IPS-18c (cell line): Measurements from ENCODE around the gene ACIN1.

Source experiments
- H3K4me3 ChIP-seq: 2 replicates; pipeline ENCODE4 v1.7.0; 2013; ENCODE audit warnings: low read depth, mild to moderate bottlenecking, low read length, moderate library complexity; ENCODE audit not compliant: insufficient read depth
- H3K9me3 ChIP-seq: one replicate; pipeline ENCODE4 v1.6.1; 2013; ENCODE audit warnings: mild to moderate bottlenecking, low read length, moderate library complexity; ENCODE audit not compliant: control insufficient read depth, insufficient read depth

Gene ACIN1

DNA sequence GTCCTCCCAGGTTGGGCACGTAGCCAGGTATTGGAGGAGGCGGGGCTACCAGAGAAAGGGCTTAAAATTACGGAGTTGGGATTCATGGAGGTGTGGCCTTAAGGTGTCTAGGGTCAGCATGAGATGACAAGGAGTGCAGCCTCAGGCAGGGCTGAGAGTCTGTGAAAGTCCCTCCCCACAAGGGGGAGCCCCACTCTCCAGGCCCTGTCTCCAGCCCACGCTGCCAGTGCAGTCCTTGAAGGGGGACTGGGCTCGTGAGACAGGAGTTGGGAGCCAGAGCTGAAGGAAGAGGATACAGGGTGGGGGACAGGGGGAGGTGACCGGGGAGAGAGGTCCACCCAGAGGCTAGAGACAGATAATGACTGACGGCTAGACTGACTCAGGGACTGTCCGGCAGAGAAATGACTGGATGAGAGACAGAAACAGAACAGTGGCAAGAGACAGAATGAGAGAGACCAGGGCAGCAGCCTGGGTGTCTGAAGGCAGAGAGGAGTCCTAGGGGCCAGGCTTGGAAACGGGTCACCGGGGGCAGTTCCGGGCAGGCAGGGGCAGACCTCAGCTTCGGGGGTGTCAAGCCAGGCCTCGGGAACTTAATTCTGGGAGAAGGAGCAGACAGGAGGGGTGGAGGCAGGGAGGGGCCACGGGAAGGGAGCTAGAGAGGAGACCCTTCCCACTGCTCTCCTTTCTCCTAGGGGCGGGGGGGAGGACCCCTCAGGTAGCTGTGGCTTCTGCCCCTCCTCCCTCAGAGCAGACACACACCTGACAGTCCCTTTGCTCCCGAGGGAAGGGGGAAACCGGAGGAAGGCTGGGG lies 38.6 kb downstream of the ACIN1 start:
- H3K4me3 ChIP-seq = peak overlapping the region; percentile 82
- H3K9me3 ChIP-seq = no peaks in the 10 kb centered on the region

DNA sequence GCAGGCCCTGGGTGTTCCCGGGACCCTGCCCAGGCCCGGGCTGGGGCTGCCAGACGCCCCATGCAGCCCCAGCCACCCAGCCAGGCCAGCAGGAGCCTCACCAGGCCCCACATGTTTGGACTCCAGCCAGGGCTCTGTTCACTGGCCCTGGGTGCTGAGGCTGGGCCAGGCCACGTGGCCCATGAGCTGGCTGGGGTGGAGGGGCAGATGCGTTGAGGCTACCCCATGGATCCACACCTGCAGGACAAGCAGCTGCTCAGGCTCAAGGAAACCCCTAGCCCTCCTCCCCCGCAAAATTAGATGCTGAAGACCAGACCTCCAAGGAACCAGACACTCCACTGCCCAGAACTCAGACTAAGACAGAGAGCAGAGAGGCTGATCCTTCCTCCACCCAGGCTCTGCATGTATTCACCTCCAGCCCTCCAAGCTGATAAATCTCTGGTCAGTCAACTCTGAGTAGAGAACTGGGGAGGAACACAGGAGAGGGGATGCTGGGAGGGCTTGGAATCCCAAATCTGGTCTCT lies 39.3 kb downstream of the ACIN1 start:
- Histone ChIP-seq H3K9me3 (no peaks in the 10 kb centered on the region), H3K4me3 (peak overlapping the region; percentile 28; the same call in 1 of the 2 replicates)

DNA sequence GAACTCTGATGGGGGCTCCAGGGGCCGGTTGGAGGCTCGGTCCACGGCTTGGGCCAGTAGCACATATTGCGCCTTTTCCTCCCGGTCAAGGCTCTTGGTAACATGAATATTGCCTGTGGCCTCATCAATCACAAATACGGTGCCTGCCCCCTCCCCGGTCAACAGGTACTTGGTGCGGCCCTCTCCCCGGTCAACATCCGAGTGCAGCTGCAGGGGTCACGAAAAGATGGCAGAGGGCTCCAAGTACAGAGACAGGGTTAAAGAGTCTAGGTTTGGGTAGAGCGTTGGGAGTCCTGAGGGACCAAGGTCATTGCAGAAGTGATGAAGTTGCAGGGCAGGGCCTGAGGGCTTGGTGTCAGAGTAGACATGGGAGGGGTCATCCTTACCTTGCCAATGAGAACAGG lies 39.8 kb downstream of the ACIN1 start:
- no peak overlapping the region for H3K4me3 ChIP-seq

DNA sequence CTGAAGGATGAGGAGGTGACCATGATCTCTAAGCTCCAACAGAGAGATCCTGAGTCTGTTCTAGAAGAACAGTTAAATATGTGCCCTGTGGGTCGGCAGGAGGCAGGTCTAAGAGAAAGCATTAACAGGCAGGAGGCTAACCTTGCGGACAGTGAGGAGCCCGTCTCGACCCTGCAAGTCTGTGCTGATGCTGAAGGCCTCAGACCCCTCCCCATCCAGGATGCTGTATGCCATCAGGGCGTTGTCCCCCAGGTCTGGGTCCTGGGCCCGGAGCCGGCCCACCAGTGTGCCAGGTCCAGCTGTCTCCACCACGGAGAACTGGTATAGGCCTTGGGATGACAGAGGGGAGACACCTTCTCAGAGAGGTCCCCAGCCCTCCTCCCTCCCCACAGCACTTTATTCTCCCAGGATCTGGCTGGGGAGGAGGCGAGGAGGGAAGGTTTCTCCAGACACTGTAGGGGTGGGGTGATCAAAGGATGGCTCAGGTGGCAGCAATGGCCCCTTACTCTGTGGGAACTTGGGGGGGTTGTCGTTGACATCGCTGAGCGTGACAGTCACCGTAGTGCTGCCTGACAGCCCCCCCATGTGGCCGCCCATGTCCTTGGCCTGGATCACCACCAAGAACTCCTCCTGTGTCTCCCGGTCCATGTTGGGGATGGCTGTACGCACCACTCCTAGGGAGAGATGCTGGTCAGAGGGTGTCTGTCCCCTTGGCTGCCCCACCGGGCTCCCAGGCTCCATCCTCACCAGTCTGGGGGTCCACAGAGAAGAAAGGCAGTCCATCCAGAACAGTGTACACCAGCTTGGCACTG lies 40.7 kb downstream of the ACIN1 start:
- no peaks in the 10 kb centered on the region for H3K9me3 ChIP-seq
- no peak overlapping the region for H3K4me3 ChIP-seq

More for the DNA sequence above, 39.8 kb downstream of the ACIN1 start:
- no peaks in the 10 kb centered on the region for H3K9me3 ChIP-seq

DNA sequence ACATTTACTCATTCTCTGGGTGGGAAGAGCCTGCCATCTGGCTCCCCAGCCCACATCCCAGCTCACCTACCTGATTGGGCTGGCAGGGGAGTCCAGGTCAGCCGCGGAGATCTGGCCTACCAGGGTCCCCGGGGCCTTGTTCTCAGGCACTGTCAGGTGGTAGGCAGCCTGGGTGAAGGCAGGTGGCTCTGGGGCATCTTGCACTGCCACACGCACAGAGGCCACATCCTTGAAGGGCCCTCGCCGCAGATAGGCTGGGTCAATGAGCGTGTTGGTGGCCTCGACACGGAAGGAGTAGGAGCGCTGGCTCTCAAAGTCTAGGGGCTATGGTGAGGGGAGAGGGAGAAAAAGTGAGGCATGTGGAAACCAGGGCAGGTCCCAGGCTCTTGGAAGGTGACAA lies 41.5 kb downstream of the ACIN1 start:
- H3K4me3 ChIP-seq = no peak overlapping the region
- H3K9me3 ChIP-seq = no peaks in the 10 kb centered on the region

DNA sequence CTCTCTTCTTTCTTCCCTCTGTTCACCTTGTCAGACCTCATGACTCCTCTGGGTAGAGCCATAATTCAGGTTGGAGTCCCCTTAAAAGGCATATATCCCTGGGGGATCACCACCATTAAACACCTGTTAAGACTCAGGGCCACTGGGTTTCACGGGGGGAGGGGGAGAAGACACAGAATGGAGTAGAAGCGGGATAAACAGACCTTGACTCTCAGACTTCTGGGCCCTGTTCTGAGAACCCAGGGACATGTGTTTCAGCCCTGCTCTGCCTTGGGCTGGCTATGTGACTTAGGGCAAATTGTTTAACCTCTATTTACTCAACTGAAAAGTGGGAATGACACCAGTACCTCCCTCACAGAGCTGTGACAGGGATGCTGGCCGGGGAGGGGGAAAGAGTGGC lies 42.3 kb downstream of the ACIN1 start:
- Histone ChIP-seq H3K4me3 (no peak overlapping the region), H3K9me3 (no peaks in the 10 kb centered on the region)

DNA sequence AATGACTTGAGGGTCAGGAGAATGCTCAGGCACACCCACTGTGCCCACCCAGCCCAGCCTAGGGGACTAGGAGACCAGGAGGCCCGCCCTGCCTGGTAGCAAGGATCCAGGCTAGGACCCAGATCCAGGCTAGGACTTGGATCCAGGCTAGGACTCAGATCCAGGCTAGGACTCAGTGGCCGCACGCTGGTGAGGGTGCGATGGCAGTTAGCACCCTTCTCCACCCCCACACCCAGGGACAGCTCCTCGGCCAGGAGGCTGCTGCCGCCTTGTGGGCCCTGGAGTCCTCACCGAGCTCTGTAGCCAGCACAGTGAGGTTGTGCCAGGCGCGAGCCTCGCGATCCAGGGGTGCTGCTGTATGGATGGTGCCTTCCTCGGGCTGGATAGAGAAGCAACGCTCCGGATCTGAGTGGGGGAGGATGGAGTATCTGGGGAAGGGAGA lies 42.7 kb downstream of the ACIN1 start:
- Histone ChIP-seq H3K4me3 (no peak overlapping the region), H3K9me3 (no peaks in the 10 kb centered on the region)

DNA sequence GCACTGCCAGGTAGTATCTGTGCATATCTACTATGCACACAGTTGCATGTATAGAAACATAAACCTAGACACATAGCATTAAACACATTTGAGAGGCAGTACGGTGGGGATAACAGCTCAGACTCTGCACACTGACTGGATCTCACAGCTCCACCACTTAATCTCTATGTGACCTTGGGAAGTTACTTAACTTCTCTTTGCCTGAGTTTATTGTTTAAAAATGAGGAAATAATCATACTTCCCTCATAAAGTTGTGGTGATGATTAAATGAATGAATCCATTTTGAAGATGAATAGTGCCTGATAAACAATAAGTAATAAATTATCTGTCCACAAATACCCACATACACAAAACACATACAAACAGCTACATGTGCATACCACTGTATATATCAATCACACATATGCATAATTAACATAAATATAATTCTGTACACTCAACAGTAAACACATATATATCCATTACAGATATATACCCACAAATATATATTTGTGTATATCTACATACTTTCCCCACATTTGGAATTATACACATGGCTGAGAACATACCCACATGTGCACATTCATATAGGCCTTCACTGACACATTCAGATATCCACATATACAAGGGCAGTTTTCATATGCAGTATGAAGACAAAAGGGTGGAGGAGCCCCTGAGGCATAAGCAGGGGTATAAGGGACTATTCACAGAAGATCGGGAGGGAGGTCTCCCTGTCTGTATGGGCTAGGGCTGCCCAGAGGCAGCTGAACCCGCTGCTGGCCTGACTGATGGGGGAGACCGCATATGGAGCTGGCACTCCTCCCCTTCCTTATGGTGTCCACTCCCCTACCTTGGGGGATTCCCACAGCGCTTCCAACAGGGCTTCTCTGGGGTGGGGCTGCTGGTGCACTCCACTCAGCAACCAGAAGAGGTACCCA lies 43.5 kb downstream of the ACIN1 start:
- Histone ChIP-seq H3K9me3 (no peaks in the 10 kb centered on the region), H3K4me3 (no peak overlapping the region)

DNA sequence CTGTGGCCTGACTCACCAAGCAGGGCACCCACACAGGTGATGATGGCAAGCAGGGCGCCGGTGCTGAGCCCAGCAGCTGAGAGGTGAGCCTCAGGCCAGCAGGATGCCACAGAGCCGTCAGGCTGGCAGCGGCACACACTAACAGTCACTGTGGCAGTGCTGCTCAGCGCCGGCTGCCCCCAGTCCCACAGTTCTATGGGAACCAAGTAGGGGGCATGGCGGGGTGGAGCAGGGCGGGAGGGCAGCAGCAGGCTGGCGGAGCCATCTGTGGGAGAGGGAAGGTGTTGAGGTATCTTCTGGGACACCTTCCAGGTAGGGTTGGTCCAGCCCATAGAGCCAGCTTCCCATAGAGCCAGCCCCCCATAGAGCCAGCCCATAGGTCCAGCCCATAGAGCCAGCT lies 45.9 kb downstream of the ACIN1 start:
- Histone ChIP-seq H3K9me3 (no peaks in the 10 kb centered on the region), H3K4me3 (no peak overlapping the region)

DNA sequence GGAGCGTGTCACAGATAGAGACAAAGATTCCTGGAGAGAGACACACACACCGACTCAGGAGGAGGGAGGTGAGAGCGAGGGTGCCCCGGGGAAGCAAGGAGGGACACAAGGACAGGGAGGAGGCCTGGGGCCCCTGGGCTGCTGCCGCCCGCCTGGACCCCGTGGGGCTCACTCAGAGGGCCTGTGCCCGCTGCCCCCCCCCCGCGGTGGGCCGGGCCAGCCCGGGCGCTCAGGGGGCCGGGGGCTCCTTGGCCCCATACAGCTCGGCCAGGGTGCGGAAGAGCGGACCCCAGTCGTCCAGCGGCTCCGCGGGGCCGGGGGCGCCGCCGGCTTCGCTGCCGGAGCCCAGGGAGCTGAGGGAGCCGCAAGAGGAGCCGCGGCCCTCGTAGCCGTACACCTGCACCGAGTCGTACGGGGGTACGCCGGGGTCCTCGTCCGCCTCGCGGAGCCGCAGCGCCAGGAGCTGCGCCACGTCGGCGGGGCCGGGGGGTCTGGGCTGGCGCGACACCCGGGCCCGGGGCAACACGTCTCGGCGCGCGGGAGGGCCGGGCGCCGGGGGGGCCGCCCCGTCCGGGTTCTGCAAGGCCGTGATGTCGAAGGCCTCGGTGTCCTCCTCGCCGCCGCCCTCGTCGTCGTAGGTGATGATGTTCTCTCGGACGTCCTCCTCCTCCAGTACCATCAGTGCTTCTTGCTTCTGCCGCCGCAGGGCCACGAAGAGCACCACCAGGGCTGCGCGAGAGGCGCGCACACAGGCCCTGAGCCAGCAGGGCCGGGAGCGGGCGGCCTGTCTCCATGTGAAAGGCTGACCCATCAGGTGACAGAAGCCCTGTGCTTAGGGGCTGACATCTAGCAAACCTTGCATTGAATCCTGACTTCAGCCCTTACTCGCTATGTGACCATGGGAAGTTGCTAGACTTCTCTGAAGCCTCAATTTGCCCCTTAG lies 46.9 kb downstream of the ACIN1 start:
- no peaks in the 10 kb centered on the region for H3K9me3 ChIP-seq
- H3K4me3 ChIP-seq = no peak overlapping the region

DNA sequence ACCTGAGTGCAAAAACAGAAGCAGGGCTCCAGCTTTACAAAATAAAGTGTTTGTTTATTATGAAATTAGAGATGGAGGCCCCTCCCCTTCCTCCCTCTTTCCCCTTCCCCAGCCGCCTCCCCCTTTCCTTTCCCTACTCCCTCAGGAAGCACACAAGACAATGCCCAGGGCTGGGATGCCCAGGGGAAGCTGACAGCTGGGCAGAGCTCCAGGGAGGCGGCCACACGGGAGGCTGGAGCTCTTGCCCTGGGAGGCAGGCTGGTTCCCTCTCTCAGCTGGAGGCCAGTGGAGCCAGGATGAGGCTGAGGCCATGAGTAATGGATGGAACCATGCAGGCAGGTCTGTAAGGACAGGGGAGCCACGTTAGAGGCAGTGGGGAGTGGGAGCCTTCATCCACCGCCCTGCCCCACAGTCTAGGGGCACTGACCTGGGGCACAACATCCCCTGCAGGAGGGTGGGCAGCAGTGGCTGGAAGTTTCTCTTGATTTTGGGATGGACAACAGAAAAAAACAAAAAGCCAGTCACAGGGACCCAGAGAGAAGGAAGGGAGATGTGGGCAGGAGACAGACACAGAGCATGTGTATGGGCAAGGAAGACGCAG lies 47.8 kb downstream of the ACIN1 start:
- H3K4me3 ChIP-seq = no peak overlapping the region
- no peaks in the 10 kb centered on the region for H3K9me3 ChIP-seq

DNA sequence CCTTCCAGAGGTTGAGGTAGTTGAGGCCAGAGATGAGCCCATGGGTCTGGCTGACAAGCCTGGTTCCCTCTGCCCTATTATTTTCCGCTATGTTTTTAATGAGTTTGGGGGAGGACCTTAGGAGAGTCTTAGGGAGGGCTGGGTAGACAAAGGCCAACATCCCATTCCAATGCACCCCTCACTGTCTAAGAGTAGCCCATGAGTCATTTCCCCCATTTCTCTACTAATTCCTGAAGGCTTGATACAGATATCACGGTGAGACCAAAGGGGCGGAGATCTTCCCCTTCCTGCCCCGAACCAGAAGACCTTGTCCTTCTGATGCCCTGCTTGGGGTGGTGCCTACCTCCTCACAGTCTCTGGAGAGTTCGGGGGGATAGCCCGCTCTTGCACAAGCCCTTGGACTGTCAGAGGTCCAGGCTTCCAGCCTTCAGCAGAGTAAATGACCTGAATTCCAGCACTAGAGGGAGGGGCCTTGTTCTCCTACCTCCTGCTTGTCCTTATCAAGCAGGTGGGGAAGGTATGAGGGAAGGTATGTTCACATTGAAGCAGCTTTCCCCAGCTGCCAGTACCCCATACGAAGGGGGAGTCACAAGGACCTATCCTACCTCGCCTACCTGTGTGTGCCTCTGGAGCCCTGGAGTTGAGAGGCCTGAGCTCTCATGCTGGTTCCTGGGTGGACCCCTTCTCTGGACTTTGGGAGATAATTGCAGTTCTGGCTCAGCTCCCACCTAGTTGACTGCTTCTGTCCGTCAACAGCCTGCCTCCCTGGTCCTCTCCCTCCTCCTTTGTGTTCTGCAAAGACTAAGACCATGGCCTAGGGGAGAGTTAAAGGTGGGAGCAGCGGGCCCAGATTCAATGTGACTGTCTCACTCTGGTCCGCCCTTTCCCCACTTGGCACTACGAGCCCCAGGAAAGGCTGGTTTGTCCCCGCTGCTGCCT lies 49.2 kb downstream of the ACIN1 start:
- Histone ChIP-seq H3K4me3 (no peak overlapping the region), H3K9me3 (no peaks in the 10 kb centered on the region)

DNA sequence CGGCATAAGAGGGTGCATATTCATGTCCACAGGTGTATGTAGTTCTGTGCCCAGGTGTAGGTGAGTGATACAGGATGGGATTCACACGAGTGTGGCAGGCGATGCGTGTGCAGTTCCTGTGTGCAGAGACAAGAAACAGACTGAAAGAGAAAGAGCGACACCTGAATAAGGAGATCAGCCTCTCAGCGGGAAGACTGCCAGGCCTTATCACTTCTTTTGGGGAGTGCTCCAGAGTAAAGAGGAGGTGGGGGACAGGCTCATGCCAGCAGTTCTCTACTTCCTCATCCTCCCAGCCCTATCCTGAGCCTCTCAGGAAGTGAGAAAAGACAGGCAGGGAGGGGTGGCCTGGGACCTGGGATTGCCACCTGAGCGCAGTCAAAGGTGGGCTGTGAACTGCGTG lies 50.1 kb downstream of the ACIN1 start:
- Histone ChIP-seq H3K4me3 (no peak overlapping the region), H3K9me3 (no peaks in the 10 kb centered on the region)

DNA sequence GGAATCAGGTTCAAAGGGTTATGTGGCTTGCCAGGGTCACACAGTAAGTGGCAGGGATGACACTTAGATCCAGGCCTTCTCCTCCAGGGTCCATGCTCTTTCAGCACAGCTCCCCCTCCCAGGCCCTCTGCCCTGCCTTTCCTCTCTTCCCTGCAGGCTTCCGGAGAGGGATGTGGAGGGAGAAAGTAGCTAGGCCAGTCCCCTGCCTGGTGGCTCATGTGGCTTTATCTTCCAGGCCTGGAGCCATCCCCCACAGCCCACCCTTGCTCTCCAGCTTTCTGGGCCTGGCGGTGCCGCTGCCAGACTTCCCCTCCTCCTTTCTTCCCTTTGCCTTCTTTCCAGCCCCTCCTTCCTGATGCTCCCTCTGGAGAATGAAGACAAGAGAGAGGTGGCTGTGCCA lies 51.2 kb downstream of the ACIN1 start:
- Histone ChIP-seq H3K9me3 (no peaks in the 10 kb centered on the region), H3K4me3 (no peak overlapping the region)

DNA sequence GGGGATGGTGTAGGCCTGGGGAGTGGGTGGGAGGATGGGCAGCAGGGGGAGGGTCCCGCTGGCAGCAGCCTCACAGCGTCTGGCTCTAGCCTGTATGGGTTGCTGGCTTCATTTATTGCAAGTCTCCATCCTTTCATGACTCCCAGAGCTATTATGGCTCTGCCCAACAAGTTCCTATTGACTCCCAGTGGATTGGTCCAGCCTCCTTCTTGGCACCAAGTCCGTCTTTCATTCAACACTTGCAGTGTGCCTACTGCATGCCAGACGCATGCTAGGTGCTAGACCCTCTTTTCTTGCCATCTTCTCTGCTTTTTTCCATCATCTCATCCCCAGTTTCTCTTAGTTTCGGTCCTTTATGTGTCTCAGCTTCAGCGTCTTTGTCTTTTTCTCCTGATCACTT lies 51.8 kb downstream of the ACIN1 start:
- Histone ChIP-seq H3K9me3 (no peaks in the 10 kb centered on the region), H3K4me3 (no peak overlapping the region)
